ENCODE measurements around the gene PRKG1.

The PRKG1 gene

DNA sequence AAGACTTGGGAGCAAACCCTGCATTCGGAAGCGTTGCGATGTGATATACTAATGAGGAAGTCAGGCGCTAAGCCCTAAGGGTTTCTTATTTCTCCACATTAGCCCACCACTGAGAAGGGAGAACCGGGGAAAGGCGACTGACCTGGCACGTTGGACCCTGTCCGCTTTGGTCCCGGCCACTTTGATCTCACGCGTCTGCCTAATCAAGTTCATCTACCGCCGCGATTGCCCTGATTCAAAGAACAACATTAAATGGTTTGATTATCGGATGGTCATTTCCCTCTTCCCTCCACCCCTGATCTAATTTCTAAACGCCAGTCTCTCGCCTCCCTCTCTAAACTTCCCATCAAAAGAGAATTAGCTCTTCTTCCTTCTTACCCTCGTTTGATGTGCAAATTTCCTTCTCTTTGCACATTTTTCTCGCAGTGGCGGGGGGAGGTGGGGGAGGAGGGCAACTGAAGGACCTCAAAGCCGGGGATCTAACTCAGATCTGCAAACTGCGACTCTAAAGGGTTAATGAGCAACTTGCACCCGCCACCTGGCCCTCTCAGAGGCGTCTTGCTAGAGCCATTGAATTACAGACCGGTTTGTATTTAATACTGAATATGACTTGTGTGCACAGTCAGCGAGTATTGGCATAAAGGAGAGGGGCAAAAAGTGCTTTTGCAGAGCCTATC lies 1239.1 kb downstream of the PRKG1 start:
- peak; percentile 80 for DNase-seq

DNA sequence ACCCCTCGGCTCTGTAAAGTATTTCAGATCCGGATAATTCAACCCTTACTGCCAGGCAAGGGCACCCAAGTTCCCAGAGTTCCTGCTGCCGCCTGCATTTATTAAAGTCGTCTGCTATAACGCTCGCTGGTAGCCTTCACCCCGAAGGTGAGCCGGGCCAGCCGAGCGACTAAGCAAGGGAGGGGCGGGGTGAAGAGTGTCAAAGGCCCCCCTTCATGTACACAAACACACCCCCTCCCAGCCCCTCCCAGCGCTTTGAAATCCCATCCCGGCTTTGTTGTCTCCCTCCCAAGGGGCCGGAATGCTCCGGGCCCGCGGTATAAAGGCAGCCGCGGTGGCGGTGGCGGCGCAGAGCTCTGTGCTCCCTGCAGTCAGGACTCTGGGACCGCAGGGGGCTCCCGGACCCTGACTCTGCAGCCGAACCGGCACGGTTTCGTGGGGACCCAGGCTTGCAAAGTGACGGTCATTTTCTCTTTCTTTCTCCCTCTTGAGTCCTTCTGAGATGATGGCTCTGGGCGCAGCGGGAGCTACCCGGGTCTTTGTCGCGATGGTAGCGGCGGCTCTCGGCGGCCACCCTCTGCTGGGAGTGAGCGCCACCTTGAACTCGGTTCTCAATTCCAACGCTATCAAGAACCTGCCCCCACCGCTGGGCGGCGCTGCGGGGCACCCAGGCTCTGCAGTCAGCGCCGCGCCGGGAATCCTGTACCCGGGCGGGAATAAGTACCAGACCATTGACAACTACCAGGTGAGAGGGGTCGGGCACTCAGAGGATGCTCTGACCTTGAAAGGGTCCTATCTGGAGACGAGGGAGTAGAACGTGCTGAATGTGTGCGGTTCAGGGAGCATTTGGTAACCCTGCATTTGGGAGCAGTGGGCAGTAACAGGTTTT lies 1239.9 kb downstream of the PRKG1 start, which contains the start of gene DKK1:
TSS of gene DKK1 (plus strand) at position 349 of the 889 bp plus-strand sequence. CDS start at position 503, 154 bp downstream.
- peak; percentile 92 for DNase-seq

DNA sequence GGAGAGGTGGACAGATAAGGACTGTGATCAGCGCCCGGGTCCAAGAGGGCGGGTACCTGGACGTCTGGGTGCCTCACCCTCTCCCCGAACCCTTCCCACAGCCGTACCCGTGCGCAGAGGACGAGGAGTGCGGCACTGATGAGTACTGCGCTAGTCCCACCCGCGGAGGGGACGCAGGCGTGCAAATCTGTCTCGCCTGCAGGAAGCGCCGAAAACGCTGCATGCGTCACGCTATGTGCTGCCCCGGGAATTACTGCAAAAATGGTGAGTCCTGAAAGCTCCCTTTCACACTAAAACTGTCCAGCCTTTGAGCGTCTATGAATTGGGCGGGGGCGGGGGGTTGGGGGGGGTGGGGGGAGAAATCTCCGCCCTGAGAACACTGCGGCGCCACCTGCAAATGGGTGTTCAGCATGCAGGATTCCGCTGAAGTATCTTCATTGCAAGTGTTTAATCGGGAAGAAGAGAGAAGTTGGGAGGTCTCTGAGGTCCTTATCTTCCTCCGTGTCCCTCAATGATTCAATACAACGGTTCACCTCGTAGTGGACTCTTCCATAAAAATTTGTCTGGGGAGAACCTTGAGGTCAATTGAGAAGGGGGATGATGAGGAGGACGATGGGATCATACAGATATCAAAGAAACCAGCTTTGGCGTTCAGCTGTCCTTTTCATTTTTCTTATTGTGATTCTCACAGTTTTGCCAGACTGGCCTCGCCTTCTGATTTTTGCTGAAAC lies 1240.7 kb downstream of the PRKG1 start:
- peak; percentile 64 for DNase-seq

DNA sequence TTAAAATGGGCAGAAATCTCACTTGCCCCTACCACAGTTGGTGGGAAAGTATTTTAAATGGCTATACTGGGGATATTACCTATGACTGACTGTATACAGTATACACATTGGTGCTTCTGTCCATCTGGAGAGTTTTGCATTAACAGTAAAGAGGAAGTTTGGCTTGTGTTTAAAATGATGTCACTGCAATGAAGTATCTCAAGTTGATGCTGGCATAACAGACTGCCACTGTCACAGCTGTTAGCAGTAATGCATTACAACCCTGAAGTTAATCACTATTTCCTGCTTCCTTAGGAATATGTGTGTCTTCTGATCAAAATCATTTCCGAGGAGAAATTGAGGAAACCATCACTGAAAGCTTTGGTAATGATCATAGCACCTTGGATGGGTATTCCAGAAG lies 1241.7 kb downstream of the PRKG1 start:
- peak; percentile 22 for DNase-seq

DNA sequence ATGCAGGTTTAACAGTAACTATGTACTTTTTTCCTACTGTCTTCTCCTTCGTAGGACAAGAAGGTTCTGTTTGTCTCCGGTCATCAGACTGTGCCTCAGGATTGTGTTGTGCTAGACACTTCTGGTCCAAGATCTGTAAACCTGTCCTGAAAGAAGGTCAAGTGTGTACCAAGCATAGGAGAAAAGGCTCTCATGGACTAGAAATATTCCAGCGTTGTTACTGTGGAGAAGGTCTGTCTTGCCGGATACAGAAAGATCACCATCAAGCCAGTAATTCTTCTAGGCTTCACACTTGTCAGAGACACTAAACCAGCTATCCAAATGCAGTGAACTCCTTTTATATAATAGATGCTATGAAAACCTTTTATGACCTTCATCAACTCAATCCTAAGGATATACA lies 1242.2 kb downstream of the PRKG1 start:
- DNase-seq = no peak

GRCh38 chr10:52318136-52318701 lies 1243.9 kb downstream of the PRKG1 start:
- DNase-seq = no peak

DNA sequence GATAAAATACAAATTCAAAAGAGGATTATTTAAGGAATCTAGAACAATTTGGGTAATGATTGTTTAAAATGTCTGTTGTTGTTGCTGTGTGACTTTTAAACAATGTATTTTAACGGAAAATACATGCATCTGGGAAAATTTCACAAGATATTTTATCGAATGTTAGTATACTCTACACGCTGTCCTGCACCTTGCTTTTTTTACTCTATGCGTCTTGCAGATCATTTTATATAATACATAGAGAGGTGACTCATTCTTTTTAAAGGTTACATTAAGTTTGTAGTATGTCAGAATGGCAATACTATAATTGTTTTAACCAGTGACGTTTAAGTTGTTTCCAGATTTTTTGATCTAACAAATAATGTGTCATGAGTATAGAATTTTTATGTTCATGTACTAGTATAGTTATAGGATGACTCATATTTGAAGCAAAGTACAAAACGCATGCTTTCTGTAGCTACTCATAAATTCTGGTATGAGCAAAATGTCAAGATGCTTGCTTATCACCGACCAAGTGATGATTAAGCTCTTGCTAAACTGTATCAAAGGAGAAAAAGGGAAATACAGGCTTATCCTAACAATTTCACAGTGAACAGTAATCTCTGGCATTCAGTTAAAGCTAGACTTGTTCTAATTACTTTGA lies 1244.7 kb downstream of the PRKG1 start:
- peak; percentile 17 for DNase-seq

DNA sequence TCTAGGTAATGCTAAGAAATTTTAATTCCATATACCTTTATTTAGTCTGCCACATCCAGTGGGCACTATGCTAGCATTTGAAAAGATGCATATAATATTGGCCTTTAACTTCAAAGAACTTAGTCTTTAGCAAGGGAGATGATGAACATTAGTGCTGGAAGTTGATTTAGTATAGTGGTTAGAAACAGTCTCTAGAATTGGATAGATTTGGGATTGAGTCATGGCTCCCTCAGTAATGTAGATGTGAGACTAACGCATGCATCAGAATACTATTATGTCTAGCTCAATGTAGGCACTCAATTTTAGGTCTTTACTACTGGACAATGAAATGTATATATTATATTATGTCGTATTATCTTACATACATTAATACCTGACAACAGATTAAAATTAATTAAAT lies 1245.6 kb downstream of the PRKG1 start:
- DNase-seq = no peak

- DNase-seq = no peak
Observed at GRCh38 chr10:52322323-52322722, 1248.0 kb downstream of the PRKG1 start.

DNA sequence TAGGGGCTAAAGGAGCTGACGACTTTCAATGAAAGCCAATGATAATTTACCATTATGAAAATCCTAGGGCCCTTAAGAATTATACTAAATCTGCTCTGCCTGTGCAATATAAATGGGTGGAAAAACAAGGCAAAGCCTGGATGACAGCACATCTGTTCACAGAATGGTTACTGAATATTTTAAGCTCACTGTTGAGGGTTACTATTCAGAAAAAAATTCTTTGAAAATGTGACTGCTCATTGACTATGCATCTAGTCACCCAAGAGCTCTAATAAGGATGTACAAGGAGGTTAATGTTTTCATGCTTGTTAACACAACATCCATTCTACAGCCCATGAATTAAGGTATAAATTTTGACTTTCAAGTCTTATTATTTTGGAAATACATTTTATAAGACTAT lies 1248.6 kb downstream of the PRKG1 start:
- DNase-seq = no peak

- DNase-seq = no peak
Observed at GRCh38 chr10:52326382-52326781, 1252.1 kb downstream of the PRKG1 start.

- no peak for DNase-seq
Observed at GRCh38 chr10:52331638-52332364, 1257.5 kb downstream of the PRKG1 start.

- DNase-seq = peak; percentile 24
Observed at GRCh38 chr10:52332815-52333214, 1258.5 kb downstream of the PRKG1 start.

DNA sequence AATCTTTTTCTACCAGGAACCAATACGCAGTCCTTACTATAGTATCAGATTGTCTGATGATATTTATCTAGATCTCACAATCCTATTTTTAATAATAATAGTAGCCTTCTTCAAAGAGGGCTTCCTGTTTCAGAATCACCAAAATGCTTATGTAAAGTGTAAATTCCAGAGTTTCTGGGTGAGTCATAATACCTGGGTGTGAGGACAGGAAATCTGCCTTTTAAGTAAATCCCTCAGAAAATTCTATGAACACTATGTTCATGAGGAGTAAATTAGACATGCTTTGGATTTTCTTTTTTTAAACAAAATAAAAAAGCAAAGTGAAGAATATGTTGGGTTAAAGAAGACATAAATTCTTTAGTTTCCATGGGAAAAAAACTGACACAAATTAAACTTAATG lies 1260.3 kb downstream of the PRKG1 start:
- DNase-seq = peak; percentile 50

- no peak for DNase-seq
Observed at GRCh38 chr10:52335665-52336064, 1261.4 kb downstream of the PRKG1 start.

DNA sequence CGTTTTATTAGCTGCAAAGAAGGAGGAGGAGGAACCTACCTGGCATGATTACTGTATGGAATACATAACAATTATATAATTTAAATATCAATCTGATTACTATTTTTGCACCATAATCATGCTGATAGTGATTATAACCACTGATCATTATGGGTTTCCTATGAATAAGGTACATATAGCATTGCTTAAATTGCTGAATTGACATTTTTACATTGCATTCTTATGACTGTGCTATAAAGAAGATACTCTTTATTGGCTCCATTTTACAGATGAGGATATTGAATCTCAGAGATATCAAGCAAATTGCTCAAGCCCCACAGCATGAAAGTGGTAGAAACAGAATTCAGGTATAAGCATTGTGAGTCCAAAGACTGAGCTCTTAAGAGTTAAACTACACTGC lies 1262.9 kb downstream of the PRKG1 start:
- DNase-seq = no peak

DNA sequence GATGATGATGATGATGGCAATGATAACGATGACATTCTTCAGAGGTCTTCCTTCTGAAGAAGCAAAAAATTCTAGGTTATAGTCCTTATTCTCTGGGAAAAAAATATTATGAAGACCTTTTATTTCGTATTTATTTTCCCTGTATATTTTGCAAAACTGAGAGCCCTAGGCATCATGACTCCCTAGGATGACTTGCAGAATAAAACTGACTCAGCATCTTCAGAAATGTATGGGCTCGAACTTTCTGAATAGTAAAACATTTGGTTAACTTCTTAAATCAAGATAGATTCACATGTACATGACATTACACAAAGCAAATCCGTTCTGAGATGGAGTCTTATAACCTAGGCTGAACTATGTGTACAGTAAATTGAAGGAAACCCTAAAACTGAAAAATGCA lies 1269.2 kb downstream of the PRKG1 start:
- DNase-seq = no peak

GRCh38 chr10:52346394-52347326 lies 1272.4 kb downstream of the PRKG1 start:
- DNase-seq = no peak

GRCh38 chr10:52347327-52347667 lies 1273.0 kb downstream of the PRKG1 start:
- no peak for DNase-seq
